C4-2B (cell line): ENCODE results near the gene SYT1.

Source experiments
- CTCF ChIP-seq: fragments of 450-650 bp; conservative IDR thresholded peaks from 2 replicates; pipeline ENCODE4 v1.5.1; 2017; ENCODE audit warnings: mild to moderate bottlenecking
- ZFX ChIP-seq: fragments of 450-650 bp; IDR thresholded peaks from 2 replicates; pipeline ENCODE4 v1.6.1; 2017

GRCh38 chr12:78864870-78865463 lies 393 bp downstream of the SYT1 start:
- TF ChIP-seq CTCF (no peak), ZFX (no peak)
